GM19238 (cell line): Measurements from ENCODE around the gene DMKN.

Source experiments
- DNase-seq: peaks from one replicate; pipeline ENCODE4 v3.0.0; 2011; ENCODE audit warnings: low spot score; ENCODE audit not compliant: insufficient read length

The DMKN gene

DNA sequence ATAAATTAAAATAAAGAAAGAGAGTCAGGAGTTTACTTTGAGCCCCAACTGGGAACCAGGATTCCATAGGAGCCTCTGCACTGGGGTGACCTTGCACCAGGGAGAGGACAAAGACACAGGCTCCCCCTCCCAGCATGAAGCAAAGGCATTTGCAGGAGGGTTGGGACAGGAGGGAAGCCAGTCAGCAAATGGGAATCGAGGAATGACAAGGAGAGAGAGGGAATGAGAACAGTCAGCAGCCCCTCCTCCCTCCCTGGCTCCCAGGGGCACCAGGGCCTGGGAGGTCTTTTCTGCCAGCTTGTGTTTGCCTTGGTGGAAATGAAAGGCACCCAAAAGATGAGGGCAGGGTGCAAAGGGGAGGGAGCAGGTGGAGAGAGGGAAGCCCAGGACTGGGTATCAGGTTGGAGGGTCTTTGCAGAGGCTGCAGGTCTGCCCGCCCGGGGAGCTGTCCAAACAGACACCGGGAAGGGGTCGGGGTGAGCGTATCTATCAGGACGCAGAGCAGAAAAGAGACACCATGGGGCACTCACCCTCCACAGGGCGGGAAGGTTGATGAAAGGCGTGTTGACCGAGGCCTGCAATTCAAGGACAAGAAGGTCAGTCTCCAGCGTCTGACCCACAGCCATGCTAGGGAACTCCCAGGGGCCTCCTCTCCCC lies 10.9 kb upstream of the DMKN start:
- DNase-seq, result no peak

DNA sequence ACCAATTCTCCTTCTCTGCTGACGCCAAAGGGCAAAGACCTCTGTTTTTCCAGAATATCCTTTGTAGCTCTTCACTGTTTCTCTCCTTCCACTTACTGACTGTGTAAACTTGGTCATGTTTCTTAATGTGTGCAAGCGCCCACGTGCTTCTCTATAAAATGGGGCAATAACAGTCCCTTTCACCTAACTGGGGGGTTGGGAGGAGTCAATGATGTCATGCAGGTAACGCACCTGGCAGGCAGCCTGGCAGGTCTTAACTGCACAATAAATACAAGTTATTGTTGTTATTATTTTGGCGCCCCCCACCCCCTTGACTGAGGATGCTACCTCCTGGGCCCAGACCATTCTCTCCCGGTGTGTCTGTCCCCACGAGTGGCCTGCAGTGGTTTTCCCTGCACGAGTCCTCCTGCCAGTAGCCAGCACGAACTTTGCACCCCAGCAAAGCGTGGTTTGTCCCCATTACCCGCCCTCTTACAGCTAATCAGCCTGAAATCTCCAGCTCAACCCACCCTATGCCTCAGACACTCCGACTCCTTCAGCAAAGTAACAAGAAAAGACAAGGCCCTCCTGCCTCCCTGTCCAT lies 9.4 kb upstream of the DMKN start:
- no peak for DNase-seq

DNA sequence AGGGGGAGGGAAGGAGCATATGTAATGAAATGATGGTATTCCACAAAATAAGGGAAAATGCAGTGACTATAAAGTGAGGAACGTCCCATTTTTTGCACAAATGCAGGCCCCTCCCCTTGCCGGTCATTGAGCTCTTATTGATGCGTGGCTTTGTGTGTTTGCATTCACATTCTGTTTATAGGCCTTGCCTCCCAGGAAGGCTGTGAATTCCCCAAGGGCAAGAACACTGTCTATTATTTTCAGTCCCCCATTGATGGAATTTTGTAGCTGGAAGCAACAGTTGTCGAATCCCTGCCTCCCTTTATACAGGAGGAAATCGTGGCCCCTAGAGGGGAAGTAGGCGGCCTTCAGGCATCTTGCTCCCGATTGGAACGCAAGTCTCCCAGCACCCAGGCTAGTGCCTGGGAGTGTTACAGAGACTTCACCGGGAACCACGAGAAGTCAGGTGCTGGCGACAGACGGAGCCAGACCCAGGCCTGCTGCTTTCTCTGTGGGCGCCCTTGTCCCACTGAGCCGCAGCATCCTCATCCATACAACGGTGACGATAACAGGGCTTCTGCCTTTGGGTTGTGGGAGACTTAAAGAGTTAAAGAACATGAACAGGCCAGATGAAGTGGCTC lies 7.8 kb upstream of the DMKN start:
- DNase-seq, result no peak

DNA sequence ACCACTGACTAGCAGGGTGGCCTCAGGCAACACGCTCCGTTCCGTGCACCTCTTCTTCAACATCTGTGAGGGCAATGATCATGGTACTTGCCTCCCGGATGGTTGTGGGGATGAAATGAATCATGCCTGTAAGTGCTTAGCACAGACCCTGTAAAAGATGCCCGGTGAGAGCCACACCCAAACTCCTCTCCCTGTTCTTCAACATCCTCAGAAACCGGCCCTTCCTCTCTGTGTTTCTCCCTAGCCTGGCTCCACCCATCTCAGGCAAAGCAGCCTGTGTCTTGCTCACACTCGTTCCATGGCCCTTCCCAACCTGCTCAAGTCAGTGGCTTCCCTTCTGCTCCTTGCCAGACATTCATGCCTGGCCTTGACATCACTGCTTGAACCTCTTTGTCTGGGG lies 5.8 kb upstream of the DMKN start:
- DNase-seq, result no peak

DNA sequence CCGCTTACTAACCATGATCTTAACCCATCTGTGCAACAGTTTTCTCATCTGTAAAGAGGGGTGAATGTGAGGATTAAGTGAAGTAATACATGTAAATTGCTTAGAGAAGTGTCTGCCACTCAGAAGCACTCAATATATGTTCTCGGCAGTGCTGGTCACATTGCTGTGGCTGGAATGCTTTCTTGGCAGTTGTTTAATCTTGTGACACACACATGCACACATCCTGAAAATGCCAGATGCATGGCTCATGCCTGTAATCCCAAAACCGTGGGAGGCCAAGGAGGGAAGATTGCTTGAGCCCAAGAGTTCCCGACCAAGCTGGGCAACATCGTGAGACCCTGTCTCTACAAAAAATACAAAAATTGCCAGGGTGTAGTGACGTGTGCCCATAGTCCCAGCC lies 4.9 kb upstream of the DMKN start:
- DNase-seq, result no peak

DNA sequence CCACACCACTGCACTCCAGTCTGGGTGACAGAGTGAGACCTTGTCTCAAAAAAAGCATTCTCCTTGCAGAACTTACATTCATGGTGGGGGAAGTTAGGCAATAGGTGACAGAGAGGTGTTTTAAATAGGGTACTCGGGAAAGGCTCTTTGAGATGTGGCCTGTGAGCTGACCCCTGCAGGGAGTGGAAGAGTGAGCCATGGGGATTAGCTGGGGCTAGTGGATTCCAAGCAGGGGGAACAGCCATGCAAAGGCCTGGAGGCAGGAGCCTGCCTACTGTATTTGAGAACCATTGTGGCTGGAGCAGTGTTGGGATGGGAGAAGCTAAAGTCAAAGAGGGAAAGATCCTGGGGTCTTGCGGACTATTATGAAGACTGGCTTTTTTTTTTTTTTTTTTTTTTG lies 3.9 kb upstream of the DMKN start:
- no peak for DNase-seq

DNA sequence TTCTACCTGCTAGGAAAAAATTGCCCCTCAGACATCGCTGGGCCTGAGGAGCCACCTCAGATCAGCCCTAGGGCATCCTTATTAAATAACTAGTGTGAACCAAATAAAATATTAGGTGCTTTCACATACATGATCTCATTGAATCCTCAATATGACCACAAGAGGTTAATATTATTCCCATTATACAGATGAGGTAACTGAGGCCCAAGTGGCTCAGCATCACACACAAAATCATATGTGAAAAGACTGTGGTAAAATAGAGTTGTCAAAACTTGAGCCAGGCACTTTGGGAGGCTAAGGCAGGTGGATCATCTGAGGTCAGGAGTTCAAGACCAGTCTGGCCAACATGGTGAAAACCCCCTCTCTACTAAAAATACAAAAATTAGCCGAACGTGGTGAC lies 2.9 kb upstream of the DMKN start:
- no peak for DNase-seq

DNA sequence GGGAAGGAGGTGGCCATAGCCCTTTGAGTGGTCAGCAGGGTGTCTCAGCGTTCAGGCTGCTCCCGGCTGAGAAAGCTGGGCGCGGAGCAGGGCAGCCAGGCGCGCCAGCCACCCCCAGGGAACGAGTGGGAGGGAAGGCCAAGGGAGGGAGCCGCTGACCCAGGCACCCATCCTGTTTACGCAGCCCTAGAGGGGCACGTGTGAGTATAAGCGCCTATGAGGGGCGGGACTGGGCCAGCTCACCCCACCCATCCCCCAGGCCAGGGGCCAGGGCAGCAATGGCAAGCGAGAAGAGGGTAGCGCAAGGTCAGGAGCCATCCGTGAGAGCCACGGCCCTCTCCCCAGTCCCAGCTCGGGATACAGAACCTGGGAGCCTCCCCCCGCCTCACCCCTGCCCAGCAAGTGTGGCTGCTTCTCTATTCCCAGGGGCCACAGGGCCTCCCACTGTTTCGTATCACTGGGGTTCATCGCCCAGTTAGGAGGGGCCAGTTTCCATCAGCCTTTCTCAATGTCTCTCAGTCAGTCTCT lies 897 bp upstream of the DMKN start:
- DNase-seq, result no peak

DNA sequence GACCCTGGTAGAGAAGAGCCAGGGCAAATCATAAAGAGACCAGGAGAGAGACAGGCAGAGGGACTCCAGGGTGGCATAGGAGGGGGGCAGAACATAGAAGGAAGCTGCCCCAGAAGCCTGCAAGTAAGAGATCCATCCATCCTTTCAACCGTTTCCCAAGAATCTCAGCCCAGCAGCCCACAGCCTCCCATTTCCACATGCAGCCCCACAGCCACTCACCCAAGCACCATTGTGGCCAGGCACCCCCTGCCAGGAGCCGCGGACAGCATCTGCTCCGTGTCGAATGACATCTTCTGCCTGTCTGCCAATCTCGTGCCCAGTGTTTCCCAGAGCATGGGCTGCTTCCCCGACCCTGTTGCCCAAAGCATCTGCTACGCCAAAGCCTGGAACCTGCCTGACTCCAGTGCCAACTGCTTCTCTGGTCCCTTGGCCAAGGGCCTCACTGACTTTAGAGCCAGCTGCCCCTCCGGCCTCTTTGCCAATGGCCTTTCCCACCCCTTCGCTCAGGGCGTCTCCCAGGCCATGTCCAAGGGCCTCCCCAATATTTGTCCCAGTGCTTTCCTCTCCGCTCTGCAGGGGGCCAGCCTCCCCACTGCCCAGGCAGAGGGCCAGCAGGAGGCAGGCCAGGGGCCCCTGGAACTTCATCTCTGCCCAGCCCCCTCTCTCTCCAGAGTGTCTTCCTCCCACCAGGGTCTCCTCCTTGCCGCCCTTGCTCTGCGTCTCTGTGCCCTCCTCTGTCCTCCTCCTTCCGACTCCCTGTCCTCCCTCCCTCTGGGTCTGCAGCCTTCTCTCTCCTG lies 420 bp downstream of the DMKN start:
- no peak for DNase-seq

DNA sequence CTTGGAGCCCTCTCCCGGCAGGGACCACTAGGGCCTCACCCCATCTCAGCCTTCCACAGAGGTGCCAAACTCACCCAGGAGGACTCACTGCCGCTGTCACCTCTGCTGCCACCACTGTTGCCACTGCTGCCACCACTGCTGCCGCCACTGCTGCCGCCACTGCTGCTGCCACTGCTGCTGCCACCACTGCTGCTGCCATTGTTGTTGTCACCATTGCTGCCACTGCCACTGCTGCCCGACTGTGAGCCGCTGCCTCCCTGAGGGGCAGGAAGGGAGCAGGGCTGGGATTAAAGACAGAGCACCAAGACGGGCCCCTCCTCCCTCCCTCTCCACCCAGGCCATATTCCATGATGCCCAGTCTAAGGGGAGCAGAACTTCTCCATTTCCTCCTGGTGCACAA lies 2.1 kb downstream of the DMKN start:
- DNase-seq, result no peak

DNA sequence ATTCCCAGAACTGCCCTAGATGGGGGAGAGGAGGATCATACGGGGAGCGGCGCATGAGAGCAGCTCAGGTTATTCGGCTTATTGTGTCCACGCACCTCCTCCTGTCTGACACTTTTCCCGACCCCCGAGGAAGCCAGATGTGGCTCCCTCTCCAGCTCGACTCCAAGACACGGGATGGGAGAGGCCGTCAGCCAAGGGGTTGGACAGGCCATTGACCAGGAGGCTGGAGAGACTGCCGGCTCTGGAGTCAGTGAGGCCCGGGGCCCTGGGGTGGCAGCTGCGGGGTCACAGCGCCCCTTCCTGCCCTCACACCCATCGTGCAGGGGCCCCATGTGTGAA lies 2.9 kb downstream of the DMKN start:
- no peak for DNase-seq

DNA sequence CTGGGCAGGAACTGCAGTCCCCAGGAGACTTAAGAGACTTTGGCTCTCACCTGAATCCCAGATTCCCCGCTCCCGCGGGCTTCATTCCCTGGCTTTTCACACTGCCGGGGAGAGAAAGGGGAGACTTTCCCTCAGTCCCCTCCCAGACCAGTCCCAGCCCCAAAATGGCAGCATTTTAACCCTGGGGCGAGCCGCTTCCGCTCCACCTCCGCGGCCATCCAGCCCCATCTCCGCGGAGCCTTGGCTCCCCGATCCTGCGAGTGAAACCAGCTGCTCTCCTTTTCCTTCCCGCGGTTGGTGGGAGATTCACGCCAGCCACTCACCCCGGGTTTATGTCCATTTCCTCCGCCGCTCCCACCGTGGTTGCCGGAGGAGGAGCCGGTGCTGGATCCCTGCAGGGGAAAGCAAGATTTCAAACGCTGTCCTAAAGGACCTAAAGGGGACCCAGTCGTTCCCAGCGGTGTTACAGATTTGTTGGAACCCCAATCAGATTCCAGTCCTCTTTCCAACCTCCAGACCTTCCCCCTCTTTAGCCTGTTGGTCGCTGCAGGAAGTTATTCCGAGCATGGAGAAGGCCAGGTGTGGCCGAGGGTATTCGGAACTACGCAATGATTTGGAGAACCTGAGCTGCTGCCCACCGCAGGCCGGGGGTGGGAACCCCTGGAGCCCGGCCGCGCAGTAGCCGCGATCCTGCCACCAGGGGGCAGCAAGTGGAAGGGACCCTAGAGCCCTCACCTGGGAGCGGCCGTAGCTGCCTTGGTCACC lies 3.4 kb downstream of the DMKN start:
- peak; percentile 91 for DNase-seq

DNA sequence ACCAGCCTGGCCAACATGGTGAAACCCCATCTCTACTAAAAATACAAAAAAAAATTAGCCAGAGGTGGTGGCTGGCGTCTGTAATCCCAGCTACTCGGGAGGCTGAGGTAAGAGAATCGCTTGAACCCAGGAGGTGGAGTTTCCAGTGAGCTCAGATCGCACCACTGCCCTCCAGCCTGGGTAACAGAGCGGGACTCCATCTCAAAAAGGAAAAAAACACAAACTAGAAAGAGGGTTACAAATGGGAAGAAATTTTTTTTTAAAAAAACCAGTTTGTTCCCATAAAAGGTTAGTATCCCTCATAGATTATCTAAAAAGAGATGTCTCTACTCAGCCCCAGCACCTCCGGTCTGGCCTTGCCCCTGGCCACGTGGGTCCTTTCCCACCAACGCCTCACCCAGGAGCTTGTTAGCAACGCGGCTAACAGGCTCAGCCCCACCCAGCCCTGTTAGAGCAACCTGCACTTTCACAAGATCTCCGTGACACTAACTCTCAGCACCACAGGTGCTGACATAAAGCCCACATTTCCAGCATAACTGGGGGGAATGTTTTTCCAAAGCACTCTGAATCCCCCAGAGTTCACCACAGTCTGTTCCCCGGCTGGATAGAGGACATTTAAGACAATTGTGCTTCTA lies 4.3 kb downstream of the DMKN start:
- no peak for DNase-seq

DNA sequence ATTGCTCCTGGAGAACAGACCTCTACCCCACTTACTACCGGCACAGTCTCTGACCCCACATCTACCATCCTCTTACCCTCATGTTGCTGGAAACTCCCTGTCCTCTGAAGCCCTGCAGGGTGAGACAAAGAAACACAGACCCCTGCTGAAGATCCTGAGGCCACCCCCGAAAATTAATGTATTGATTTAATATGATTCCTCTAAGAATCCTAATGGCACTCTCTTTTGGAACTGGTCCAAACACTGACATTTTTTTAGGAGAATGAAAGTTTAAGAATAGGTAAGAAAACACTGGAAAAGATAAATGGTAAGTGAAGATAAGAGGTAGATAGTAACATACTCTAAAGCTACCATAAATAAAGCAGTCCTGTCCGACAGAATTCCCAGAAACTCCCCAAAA lies 5.3 kb downstream of the DMKN start:
- no peak for DNase-seq

DNA sequence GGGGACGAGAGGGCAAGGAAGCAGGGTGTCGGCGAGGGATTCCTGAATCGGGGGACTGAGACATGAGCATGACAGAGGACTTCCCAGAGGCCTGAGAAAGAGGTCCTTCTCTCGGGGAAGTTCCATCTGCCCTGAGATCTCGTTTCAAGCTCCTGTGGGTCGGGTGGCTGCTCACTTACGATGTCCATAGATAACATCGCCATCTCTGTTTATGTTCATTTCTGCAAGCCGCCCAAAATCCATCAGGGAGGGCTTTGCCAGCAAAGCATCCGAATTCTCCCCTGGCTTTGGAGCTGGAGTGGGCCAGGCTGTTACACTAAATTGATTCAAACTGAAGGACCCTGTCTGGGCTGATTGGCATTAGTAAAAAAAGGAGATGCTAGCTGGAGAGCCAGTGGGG lies 5.9 kb downstream of the DMKN start:
- no peak for DNase-seq

DNA sequence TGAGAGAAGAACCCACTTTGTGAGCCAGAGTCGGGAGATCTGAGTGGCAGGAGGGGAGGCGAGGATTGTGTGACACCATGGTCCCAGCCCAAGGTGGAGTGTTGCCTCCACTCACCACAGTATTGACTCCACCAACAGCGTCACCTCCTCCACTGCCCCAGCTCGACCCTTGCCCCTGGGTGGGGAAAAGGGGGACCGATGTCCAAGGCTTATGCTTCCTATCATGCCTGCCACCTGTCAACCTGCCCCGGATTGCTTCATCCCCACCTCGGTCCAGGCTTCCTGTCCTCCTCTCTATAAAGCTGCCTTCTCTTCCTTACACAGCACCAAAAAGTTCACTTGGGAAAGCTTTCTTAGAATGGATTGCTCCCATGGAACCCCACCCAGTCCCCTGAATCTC lies 7.4 kb downstream of the DMKN start:
- no peak for DNase-seq

DNA sequence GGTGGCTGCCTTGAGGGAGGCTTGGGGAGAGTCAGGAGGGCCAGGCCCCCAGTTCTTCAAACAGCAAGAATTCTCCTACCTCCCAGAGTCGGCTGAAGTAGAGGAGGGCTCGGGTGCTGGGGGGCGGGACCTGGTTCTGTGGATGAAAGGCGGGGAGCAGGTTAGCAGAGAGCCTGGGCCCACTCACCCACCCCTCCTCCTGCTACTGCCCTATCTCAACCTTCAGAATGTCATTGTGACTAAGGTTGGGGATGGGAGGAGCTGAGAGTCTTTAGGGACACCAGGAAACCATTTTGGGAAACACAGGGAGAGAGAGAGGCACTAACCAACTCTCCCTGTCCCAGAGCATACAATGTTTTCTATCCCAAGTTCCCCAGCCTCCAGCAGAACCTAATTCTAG lies 10.7 kb downstream of the DMKN start:
- DNase-seq, result no peak

DNA sequence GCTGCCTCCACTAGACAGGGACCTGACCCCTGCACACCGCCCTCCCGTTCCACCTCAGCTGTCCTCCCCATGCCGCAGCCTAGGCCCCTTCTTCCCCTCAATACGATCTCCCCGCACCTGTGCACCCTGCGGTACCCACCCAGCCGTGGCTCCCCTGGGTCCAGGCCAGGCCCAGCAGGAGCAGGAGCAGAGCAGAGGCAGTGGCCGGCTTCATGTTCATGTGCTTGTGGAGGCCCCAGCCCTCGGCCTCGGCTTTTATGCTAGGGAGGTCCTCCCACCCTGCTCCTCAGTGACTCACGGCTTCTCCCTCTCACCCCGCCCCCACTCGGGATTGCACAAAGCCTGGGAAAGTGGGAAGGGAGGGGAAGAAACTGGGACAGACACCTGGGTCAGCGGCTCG lies 11.8 kb downstream of the DMKN start:
- no peak for DNase-seq

DNA sequence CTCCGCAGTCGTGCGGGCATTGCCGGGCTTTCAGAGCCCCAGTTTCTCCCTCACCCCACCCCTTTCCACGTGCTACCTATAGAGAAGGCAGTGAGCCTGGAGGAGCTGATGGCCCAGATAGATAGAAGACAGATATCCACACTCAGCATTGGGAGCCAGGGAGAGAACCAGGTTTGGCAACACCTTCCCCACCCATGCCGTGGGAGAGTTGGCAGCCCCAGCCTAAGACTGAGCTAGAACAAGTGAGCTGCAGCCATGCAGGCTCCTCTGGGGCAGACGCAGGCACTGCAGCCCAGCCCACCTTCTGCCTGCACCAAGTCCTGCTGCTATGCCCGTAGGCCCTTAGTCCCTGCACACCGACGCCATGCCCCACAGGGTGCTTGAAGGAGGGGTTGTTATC lies 12.8 kb downstream of the DMKN start:
- no peak for DNase-seq

DNA sequence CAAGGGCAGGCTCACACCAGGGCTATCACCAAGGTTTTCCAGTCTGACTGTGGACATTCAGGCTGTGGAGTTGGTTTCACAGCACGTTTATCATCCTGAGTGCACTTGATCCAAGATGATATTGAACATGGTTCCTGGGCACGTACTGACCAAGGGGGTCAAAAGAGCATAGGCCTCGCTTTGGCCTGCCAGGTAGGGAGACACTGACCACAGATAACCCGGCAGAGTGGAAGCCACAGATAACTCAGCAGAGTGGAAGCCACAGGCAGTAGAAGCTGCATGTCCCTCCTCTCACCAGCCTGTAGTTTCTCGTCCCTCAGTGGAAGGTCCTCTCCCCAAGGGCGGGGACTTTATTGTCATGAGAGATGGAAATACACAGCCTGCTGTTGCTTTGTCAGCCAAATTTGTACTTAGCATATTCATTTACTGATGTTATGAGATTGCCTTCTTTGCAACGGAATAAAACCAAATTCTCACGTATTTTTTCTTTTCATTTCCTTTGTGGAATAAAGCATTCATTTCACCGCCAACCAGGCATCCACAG lies 14.4 kb downstream of the DMKN start:
- no peak for DNase-seq

DNA sequence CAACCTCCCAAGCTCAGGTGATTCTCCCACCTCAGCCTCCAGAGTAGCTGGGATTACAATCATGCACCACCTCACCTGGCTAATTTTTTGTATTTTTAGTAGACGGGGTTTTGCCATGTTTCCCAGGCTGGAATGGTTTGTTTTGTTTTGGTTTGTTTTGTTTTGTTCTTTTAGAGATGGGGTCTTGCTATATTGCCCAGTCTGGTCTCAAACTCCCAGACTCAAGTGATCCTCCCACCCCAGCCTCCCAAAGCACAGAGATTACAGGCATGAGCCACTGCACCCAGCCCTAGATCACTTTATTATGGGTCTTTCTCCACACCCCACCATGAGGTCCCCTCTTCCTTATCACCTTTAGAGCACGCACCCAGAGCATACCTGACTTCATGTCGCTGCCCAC lies 15.2 kb downstream of the DMKN start:
- DNase-seq, result no peak
